GM21723 (cell line): ENCODE results near the gene KBTBD8.

ENCODE experiments used
- ATAC-seq: cut with Tn5 transposase; IDR thresholded peaks from one replicate; pipeline ENCODE4 v1.9.1; 2021; ENCODE audit warnings: mild to moderate bottlenecking, moderate library complexity; ENCODE audit not compliant: unreplicated experiment

Gene KBTBD8

DNA sequence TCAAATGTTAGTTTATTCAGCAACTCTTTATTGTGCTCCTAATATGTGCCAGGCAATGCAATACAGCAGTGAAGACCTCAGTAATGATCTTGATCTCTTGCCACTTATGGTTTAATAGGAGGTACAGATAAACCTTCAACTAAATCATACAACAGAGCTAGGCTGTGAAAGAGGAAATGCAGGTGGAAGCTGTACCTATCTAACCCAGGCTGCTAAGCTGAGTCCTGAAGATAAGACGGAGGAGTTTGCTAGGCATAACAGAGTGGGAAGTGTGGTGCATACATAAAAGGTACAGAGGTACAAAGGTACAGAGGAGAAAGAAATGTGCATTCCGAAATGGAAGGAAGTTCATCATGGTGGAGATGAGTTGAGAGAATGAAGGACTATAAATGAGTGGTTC is 35.0 kb downstream of the KBTBD8 start:
- ATAC-seq: no peak

DNA sequence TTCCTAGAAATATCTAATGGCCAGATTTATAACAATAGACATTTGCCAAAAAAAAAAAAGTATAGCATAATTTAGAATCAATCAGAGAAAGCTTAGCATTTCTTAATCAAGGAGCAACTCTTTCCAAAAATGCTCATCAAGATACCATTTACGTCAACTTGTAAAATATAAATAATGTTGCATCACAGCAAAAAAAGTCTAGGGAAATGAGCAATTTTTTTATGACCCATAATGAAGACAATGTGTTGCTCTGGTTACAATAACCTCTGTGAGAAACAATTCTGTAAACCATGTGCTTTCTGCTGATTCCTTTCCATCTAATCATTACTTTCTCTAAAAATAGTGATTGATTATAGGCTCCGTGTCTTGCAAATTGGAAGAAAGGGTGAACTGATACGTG is 36.3 kb downstream of the KBTBD8 start:
- ATAC-seq: no peak

DNA sequence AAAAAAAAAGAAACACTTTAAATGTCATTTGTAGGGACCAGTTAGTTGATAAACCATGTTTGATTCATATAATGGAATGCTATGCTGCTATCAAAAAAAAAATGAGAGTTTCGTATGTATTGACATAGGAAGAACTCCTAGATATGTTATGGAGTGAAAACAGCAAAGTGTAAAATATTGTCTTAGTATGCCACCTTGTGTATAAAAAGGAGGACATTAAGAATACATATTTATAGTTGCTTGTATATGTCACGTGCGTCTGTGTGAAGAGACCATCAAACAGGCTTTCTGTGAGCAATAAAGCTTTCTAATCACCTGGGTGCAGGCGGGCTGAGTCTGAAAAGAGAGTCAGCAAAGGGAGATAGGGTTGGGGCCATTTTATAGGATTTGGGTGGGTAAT is 39.5 kb downstream of the KBTBD8 start:
- no peak for ATAC-seq

DNA sequence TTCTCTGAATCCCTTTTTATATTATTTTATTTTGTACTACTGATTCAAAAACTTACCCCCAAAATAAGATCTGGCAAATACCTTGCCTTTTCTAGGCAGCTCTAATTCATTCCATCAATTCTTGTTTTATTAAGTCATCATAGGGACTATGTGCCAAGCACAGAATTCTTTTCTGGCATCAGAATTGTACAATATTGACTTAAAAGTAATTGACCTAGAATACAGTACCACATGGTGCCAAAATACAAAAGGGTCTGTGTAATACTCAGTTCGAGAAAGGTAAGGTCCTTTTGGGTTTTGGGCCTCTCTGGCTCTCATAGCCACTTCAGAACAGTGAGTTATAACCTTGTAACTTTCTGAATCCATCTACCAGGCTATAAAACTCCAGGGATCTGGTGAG is 46.2 kb downstream of the KBTBD8 start:
- ATAC-seq: no peak

DNA sequence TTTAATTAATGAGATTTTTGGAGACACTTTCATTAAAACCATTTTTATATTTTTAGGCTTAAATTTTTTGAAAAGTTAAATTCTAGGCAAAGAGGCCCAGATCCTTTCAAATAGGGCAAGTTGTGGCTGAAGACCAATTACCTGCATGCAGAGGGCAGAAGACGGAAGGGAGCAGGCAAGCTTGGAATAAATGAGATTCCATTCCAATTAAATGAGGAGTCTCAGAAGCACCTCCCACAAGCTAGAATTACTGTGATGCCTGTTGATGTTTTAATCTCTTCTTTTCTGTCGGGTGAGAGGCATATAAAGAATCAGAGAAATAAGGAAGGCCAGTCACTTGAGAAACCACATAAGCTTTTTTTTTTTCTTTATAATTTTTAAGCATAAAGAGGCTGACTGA is 46.8 kb downstream of the KBTBD8 start:
- ATAC-seq: no peak

DNA sequence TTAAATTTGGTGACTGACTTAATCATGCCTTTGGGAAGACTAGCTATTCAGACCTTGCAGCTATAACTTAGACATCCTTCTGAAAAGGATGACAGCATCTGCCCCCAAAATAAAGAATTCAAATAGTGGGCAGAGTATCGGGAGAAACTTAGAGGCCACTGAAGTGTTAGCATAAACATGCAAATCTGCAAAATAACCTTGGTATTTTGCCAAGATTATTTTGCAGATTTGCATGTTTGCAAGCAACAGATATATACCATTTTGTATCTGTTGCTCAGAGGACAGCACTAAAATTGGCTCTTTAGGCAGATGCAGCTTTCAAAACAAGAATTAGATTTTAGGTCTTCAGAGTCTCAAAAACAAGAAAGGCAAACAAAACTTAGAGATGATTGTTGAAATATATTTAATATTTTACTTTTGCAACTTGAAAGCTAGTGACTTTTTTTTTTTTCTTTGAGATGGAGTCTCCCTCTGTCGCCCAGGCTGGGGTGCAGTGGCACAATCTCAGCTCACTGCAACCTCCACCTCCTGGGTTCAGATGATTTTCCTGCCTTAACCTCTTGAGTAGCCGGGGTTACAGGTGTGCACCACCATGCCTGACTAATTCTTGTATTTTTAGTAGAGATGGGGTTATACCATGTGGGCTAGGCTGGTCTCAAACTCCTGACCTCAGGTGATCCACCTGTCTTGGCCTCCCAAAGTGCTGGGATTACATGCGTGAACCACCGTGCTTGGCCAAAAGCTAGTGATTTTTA is 47.8 kb downstream of the KBTBD8 start:
- no peak for ATAC-seq

DNA sequence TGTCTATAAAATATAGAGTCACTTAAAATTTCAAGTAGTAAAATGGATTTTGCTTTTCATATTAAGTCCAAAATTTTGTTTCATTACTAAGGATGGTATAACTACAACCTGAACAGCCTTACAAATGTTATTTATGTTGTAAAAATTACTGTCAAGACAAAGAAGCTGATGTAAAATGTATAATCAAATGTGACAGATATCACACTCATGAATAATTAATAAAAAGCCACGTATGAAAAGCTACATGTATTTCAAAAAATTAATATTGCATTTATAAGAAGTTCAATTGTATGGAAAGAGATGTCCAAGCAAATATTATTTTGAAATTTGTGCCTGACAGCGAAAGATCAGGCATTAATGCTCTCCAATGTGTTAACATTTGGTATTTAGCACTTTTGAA is 48.9 kb downstream of the KBTBD8 start:
- no peak for ATAC-seq

DNA sequence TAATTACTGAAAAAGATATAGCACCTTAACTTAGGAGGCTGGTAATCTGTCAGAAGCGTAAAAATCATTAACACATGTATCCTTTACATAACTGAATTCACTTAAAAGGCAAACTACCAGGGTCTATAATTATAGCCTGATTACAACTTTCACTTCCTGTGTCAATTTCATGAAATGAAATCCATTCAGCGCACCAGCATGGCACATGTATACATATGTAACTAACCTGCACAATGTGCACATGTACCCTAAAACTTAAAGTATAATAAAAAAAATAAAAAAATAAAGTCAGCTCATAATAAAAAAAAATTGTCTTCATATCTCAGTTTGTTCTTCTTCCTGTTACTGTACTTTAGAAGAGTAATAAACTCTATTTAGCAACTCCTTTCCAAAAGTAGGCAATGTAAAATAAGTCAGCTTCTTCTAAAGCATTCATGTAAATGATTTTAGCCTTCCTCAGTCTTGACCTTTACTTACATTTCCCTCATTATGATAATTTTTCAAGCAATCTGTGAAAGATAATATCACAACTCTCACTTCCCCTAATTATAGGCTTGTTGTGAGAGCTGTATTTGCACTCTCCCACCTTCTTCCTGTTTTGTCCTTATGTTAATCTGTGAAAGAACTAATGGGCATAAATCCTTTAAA is 50.1 kb downstream of the KBTBD8 start:
- peak; percentile 96 for ATAC-seq

DNA sequence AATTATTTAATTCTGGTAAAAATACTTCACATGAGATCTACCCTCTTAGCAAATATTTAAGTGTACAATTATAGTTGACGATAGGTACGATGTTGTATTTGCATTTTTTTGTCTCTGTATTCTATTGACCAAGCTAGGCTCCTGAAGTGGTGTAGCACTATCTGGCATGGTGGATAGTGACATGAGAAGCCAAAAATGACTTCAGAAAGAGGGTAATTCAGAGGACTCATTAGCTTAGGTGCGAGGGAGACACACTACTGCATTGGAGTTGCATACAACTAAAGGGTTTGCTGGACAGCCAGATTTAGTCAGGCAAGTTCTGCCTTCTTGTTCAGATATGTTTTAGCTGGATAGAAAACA is 50.6 kb downstream of the KBTBD8 start:
- ATAC-seq: peak; percentile 64

DNA sequence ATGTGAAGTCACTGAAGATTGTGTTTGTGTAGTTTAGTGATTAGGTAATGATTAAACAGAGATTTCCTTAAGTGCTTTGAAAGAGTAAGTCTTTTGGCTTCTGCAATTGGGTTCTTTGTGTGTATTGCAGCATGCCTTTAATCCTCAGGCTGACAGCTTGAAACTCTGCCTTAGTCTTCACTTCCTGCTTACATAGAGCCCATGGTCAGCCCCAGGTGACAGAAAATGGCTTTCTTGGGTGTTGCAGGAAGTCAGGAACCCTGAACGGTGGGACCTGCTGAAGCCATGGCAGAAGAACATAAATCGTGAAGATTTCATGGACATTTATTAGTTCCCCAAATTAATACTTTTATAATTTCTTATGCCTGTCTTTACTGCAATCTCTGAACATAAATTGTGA is 61.3 kb downstream of the KBTBD8 start:
- ATAC-seq: no peak
